ENCODE measurements around the gene FES.

The FES gene

GRCh38 chr15:90933301-90933700 is 49.0 kb downstream of the FES start:
- no peak for DNase-seq

DNA sequence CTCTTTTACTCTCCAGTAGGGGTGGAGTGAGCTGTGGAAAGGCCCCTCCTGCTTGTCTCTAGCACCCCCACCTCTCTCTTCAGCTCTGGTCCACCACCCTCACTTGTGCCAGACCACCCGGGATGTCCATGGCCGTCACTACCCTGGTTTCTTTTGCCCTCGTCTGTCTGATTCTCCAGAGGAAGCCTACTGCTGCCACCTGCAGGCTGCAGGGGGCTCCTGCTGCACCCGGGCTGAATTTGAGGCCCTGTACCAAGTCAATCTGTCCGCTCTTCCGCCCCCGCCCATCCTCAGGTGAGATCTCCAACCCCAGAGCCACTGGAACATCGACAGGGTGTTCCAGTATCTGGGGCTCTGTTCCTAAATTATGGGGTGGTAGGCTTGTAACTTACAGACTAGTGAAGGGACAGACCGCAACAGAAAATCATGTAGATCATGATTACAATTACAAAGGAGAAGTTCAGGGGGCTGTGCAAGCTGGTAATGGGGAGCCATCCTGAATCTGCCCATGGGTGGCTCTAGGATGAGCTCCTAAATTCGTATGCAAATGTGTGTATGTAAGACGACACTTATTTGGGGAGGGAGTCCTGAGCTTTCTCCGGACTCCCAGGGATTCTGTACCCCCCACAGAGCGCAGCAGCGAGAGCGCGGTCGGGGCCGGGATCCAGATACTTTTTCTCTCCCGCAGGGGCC is 50.1 kb downstream of the FES start:
- DNase-seq, result peak; percentile 89

GRCh38 chr15:90934949-90935751 is 50.8 kb downstream of the FES start, which contains the start of gene UNC45A:
Gene UNC45A, plus strand, starts transcription at chr15:90935285. Its CDS starts 40 bp downstream, at chr15:90935325.
- peak; percentile 95 for DNase-seq

GRCh38 chr15:90936823-90937222 is 52.5 kb downstream of the FES start:
- DNase-seq, result no peak

DNA sequence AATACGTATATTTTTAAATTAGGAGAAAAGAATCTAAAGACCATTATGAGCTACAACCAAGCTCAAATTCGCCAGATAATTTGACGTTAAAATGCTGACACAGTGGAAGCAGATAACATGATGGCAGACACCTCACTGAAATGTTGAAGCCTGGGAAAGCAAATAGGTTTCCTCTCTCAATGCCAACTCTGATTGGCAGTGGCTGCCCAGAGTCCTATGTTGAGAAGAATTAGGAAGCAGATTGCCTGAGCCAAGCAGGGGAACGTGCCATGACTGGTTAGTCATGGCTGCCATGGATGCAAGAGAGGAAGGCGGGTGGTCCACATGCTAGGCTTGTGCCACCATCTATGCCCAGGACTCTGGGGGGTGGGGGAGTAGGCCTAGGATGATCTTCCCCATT is 54.0 kb downstream of the FES start:
- DNase-seq, result no peak

- no peak for DNase-seq
Observed at GRCh38 chr15:90939756-90940155, 55.5 kb downstream of the FES start.

GRCh38 chr15:90941038-90941437 is 56.7 kb downstream of the FES start:
- no peak for DNase-seq

DNA sequence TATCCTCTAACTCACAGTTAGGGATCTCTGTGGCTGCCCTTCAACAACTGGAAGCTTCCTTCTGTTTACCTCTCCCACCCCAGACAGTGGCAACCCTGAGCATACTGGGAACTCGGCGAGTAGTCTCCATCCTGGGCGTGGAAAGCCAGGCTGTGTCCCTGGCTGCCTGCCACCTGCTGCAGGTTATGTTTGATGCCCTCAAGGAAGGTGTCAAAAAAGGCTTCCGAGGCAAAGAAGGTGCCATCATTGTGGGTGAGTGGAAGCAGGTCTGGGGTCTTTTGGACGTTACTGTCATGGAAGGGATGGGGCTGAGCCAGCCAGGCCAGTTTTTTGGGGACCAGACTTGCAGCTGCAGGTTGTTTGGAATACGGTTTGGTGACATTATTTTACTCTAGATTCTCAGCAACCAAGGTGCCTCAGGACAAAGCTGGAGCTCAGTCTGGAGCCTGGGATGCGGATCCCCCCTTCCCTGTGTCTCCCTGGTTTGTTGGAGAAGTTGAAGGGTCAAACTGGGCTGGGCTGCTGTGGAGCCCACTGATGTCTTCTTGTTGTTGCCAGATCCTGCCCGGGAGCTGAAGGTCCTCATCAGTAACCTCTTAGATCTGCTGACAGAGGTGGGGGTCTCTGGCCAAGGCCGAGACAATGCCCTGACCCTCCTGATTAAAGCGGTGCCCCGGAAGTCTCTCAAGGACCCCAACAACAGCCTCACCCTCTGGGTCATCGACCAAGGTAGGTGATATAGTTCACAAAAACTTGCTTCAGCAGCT is 58.2 kb downstream of the FES start:
- no peak for DNase-seq

DNA sequence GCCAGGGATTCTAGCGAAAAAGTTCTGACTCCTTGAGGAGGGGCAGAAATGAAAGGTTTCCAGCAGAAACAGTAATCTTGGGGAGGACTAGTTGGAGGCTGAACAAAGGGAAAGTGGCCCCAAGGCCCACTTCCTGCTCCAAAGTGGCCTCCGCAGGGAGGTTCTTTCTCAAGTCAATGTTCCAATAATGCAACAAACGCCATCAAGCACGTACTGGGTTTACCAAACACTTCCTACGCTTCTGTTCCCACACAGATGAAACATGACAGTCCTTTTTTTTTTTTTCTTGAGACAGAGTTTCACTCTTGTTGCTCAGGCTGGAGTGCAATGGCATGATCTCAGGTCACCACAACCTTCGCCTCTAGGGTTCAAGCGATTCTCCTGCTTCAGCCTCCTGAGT is 60.8 kb downstream of the FES start:
- DNase-seq, result no peak

Measured in CD4-positive, alpha-beta T cell treated with Interleukin-10 for 1 hour (primary cell).